Measurements from ENCODE around the gene LIN37. TPM values are rescaled to one million over a fixed set of nuclear protein-coding genes. Genes with fewer than 3 reads are reported as not detected.

LIN37 gene
- total and polyA plus RNA-seq, 2 of the 13 experiments (the other 11 are each of a cell fraction or from before 2014, with no cell fraction given): 6.3 to 8.7 TPM

- TF ChIP-seq ZNF646 (CRISPR knock-in tag; IDR thresholded peaks at IDR 0.05): no peak
- no peak for TF ChIP-seq CERS6 (CRISPR knock-in tag; IDR thresholded peaks at IDR 0.05)
- TF ChIP-seq RXRA (CRISPR knock-in tag; IDR thresholded peaks at IDR 0.05): no peak; the same call in 1 of the 2 replicates
- TF ChIP-seq HNF1A (IDR thresholded peaks at IDR 0.05; ENCODE audit: low read depth): 0 out of 2 replicates have a peak, but pooled peaks have one; percentile 3
- no peak for TF ChIP-seq HNF1A (CRISPR knock-in tag; IDR thresholded peaks at IDR 0.05; ENCODE audit: borderline replicate concordance)
- peak; percentile 98 for TF ChIP-seq CREM (IDR thresholded peaks at IDR 0.05)
- TF ChIP-seq CREM (CRISPR knock-in tag; IDR thresholded peaks at IDR 0.05): 0 out of 2 replicates have a peak, but pooled peaks have one; percentile 35
- peak; percentile 70 for TF ChIP-seq ZHX2 (IDR thresholded peaks at IDR 0.05; ENCODE audit: low read depth)
- no peak for TF ChIP-seq ZHX2 (CRISPR knock-in tag; IDR thresholded peaks at IDR 0.05; ENCODE audit: borderline replicate concordance)
- TF ChIP-seq ZNF282 (IDR thresholded peaks at IDR 0.05; ENCODE audit: partially characterized antibody): no peak
- peak; percentile 84 for TF ChIP-seq NR2C2 (CRISPR knock-in tag; IDR thresholded peaks at IDR 0.05; ENCODE audit: borderline replicate concordance)
These were observed 2.9 kb upstream of the LIN37 start, which contains the start of the genes PSENEN and U2AF1L4 (continued) for GRCh38 chr19:35745328-35746086.
